Measurements from ENCODE around the gene CTIF. TPM values are rescaled to one million over a fixed set of nuclear protein-coding genes. Genes with fewer than 3 reads are reported as not detected.
"Not testable (repeated sequence)": the region's sequence is repeated elsewhere in the genome, so short reads cannot be mapped to it uniquely, and the experiment has no call there.

CTIF gene
- total RNA-seq, 1 experiment from 2014 or later = 3.5 TPM

GRCh38 chr18:48708807-48709206, 170.0 kb downstream of the CTIF start:
- DNase-seq (ENCODE audit: low read depth) = no peak

- no peak for DNase-seq (ENCODE audit: low read depth)
Measured at GRCh38 chr18:48709371-48710062, 170.7 kb downstream of the CTIF start.

DNA sequence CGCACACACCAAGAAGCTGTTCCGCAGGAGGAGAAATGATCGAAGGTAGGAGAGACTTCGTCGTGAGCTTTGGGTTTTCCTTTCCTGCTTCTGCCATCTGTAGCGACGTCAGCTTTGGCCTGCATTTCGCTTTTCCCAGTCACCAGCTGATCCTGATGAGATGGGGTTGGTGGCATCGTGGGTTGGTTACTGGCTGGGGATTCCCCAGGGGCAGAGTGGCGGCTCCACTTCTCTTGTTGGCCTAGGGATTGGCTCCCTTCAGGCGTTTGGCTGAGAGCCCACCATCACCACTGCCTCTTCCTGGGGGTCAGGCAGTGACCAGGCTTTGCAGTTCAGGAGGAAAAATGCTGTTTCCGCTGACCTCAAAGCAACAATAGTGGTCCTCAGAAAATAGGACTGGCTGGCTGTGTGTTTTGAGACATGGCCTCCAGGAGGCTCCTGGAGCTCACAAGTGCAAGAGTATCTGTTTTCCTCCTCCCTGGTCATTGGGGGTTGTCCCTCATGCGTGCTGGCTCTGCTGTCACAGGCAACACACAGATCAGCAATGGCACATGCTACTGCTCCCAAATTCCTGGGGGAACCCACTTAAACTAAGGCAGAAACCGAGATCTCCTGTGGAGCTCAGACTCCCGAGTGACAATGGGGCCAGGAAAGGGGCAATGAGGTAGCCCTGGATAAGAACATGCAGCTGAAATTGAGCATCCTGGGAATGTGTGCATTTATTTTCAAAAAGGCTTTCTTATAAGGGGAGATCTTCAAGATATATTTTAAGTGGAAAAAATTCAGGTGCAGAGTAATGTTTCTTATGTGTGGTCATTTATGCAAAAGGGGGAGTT, 173.0 kb downstream of the CTIF start:
- peak; percentile 88 for DNase-seq (ENCODE audit: low read depth)

- DNase-seq (ENCODE audit: low read depth) = no peak
Measured at GRCh38 chr18:48713309-48713708, 174.5 kb downstream of the CTIF start.

DNA sequence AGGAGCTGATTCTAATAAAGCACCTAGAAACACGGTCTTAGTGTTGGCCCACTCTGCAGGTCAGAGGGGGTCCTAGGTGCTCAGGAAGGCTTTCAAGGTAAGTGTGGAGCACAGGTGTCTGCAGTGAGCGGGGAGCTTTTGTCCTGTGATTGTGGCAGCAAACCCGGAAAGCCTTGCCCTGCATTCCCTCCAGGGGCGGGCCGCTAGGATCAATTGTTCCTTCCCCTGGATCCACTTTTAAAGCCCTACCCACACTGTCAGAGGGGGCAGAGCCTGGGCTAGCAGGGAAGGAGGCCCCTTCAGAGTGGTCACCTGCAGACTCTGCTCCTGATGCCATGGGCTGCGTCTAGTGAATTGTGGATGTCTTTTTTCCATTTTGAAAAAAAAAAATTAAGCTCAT, 176.0 kb downstream of the CTIF start:
- DNase-seq (ENCODE audit: low read depth) = no peak

DNA sequence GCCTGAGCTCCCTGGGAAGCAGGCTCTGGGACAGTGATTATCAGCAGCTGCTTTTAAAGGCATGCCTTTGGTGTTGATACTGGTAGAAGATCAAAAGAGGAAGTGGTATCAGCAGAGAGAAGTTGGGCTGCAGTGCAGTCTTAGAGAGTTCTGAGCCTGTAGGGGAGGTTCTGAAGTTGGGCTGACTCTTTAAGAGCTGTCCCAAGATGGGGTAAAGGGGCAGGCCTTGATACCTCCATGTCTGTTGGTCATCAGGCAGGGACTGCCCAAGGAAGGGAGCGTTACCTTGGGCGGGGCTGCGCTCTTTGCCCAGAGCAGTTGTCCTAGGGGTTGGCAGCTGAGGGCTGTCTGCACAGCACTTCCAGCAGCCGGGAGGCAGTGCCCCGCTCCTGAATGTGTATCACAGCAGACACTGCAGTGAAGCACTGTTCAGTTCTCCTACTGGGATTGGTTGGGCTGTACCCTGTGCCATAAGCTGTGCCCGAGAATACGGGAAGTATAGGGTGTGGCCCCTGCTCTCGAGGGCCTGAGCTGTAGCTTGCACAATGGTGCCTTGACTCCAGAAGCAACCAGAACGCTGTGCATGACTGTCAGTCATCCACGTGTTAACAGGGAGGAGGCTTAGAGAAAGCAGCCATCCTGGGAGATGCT, 177.0 kb downstream of the CTIF start:
- DNase-seq (ENCODE audit: low read depth) = no peak

GRCh38 chr18:48717227-48717626, 178.4 kb downstream of the CTIF start:
- not testable (repeated sequence) for DNase-seq (ENCODE audit: low read depth)

GRCh38 chr18:48718251-48718959, 179.6 kb downstream of the CTIF start:
- no peak for DNase-seq (ENCODE audit: low read depth)

GRCh38 chr18:48719388-48719787, 180.6 kb downstream of the CTIF start:
- no peak for DNase-seq (ENCODE audit: low read depth)

GRCh38 chr18:48719974-48720654, 181.3 kb downstream of the CTIF start:
- DNase-seq (ENCODE audit: low read depth) = peak; percentile 81

GRCh38 chr18:48720655-48721025, 181.8 kb downstream of the CTIF start:
- DNase-seq (ENCODE audit: low read depth) = no peak

DNA sequence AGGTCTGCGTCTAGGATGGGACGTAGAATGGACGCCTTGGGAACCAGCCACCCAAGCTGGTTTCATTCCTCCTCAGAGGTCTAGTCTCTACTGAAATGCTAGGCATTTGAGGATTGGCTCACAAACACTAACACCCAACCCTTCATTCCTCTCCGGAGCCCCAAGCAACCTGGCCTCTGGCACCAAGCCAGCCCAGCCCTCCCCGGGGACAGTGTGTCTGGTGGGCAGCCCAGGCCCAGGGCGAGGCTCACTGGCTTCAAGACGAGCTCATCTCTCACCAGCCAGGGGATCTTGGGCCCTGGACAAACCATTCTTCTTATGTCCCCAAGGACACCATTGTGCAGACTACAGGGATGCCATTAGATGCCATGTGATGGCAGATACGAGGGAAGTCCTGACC, 182.5 kb downstream of the CTIF start:
- DNase-seq (ENCODE audit: low read depth) = no peak

- no peak for DNase-seq (ENCODE audit: low read depth)
Measured at GRCh38 chr18:48723016-48723415, 184.2 kb downstream of the CTIF start.

- DNase-seq (ENCODE audit: low read depth) = no peak
Measured at GRCh38 chr18:48723837-48724236, 185.0 kb downstream of the CTIF start.

- DNase-seq (ENCODE audit: low read depth) = no peak
Measured at GRCh38 chr18:48724442-48724841, 185.6 kb downstream of the CTIF start.

GRCh38 chr18:48724939-48725338, 186.1 kb downstream of the CTIF start:
- DNase-seq (ENCODE audit: low read depth) = no peak

- DNase-seq (ENCODE audit: low read depth) = no peak
Measured at GRCh38 chr18:48725562-48725961, 186.7 kb downstream of the CTIF start.

DNA sequence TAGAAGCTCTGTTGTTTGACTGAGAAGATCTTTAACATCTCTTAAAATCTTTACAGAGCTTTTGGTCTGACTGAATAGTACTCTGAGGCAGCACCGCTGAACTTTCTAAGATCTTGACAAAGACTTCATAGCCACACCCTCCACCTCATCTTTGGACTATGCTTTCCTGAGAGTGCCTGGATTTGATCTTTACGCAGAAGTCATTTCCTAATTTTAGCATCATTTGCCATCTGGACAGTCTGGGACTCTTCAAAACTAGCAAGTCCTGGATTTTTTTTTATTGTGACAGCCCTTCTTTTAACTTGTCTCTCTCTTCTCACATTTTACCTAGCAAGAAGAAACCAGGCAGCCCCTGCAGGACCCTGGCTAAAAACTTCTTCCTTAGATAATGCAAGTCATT, 188.8 kb downstream of the CTIF start:
- DNase-seq (ENCODE audit: low read depth) = peak; percentile 78

DNA sequence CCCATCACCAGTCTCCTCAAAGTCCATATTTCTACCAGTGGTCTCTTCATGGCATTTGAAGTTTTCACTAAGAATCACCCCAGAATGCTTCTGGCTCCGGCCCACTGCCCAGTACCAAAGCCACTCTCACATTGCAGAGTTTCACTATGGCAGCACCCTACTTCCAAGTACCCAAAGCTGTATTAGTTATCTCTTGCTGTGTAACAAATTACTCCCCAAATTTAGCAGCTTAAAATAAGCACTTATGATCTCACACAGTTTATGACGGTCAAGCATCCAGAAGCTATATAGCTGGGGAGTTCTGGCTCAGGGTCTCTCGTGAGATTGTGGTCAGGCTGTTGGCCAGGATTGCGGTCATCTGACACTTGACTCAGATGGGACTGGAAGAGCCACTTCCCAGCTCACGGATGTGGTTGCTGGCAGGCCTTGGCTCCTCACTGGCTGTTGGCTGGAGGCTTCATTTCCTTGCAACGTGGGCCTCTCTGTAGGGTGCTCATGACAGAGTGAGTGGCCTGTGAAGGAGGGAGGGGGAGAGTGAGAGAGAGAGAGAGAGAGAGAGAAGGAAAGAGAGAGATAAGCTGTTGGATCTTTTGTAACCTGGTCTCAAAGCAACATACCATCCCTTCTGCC, 189.5 kb downstream of the CTIF start:
- peak; percentile 100 for DNase-seq (ENCODE audit: low read depth)

- DNase-seq (ENCODE audit: low read depth) = no peak
Measured at GRCh38 chr18:48729404-48729803, 190.6 kb downstream of the CTIF start.

DNA sequence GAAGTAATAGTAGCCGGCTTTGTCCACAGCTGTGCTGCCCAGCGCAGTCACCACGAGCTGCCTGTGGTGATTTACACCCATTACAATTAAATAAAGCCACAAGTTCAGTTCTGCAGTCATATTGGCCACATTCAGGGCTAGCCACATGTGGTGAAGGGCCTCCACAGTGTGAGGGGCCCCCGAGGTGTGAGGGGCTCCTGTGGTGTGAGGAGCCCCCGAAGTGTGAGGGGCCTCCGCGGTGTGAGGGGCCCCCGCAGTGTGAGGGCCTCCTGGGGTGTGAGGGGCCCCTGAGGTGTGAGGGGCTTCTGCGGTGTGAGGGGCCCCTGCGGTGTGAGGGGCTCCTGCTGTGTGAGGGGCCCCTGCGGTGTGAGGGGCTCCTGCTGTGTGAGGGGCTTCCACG, 191.2 kb downstream of the CTIF start:
- DNase-seq (ENCODE audit: low read depth) = no peak
